Colon (tissue), 2 donors: ENCODE measurements around the gene DLGAP1.
"Not testable (repeated sequence)": the region's sequence is repeated elsewhere in the genome, so short reads cannot be mapped to it uniquely, and the experiment has no call there.

Experiments
- FAIRE-seq: peaks from 2 replicates; lab custom pipeline; 2012; peaks lifted over from hg19 to GRCh38; lab: Jason Lieb, UNC
- donor health status: control.
- donor health status: control.

The DLGAP1 gene

GRCh38 chr18:3619746-3620145 is 835.4 kb downstream of the DLGAP1 start:
- no peak for FAIRE-seq

- FAIRE-seq, result no peak
Observed at GRCh38 chr18:3619222-3619621, 835.9 kb downstream of the DLGAP1 start.

DNA sequence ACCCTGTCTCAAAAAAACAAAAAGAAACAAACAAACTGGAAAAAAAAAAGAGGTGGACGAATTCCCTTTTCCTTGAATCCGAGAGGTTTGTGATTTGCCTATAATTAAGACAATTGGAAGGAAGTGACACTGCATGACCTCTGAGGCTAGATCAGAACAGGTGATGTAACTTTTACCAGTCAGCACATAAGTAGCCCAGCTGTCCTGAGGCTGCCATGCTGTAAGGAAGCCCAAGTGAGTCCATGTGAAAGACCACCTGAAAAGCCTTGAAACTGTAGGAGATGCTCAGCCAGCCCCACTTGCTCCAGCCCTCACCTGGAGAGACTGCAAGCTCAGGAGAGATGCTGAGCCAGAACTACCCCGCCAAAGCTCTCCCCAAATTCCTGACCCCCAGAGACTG is 838.4 kb downstream of the DLGAP1 start:
- FAIRE-seq, result no peak

- FAIRE-seq, result no peak
Observed at GRCh38 chr18:3616142-3616541, 839.0 kb downstream of the DLGAP1 start.

- no peak for FAIRE-seq
Observed at GRCh38 chr18:3615374-3615985, 839.6 kb downstream of the DLGAP1 start.

- no peak for FAIRE-seq
Observed at GRCh38 chr18:3612315-3612714, 842.8 kb downstream of the DLGAP1 start.

GRCh38 chr18:3611313-3612090 is 843.6 kb downstream of the DLGAP1 start:
- no peak for FAIRE-seq

- no peak for FAIRE-seq
Observed at GRCh38 chr18:3610813-3611212, 844.3 kb downstream of the DLGAP1 start.

- no peak for FAIRE-seq
Observed at GRCh38 chr18:3610188-3610708, 844.9 kb downstream of the DLGAP1 start.

DNA sequence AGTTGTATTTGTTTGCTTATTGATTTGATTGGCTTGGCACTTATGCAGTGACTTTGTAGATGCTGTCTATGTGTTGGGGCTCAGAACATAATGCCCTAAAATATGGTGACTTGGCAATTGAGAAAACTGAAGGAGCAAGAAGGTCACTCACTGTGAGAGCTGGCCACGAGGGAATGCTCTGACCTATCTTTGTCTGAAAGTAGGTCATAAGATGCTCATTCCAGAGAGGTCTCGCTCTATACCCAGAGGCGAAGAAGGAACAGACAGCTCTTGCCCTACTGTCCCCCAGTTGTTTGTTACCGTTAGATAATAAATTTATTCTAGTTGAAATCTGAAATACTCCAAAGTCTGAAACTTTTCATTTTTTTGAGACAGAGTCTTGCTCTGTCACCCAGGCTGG is 846.6 kb downstream of the DLGAP1 start:
- FAIRE-seq, result no peak

DNA sequence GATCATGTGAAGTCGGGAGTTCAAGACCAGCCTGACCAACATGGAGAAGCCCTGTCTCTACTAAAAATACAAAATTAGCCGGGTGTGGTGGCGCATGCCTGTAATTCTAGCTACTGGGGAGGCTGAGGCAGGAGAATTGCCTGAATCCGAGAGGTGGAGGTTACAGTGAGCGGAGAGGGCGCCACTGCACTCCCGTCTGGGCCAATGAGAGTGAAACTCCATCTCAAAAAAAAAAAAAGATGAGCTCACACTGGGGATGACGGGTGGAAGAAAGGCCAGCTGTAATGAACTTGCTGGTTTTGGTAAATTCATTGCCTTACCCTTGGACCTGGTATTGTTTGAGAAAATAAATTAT is 847.0 kb downstream of the DLGAP1 start:
- FAIRE-seq, result not testable (repeated sequence)

DNA sequence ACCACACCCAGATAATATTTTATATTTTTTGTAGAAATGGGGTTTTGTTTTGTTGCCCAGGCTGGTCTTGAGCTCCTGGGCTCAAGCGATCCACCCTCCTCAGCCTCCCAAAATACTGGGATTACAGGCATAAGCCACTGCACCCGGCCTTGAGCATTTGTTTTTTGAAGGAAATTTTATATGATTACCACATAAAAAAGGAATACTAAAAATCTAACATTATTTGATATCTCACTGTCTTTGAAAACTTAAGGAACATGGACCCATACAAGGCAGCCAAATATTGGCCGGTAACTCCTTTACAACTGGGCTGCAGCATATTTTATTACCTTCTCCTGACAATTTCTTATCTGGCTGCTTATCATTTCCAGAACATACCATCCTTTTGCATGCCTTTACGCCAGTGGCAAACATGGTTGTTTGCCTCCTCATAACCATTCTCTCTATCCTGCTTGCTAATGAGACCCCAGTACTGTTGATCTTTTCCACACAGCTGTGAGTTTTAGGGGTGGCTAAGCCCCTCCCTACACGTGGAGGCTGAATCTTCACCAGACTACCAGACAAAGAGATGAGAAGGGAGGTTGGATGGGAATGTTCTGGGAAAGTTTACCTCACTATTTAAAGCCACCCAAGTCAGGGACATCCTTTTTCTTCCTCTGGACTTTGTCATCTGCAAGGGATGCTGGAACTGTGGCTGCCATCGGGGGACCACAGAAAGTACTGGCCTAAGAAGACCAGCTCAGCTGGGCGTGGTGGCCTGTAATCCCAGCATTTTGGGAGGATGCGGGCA is 847.6 kb downstream of the DLGAP1 start:
- no peak for FAIRE-seq

- not testable (repeated sequence) for FAIRE-seq
Observed at GRCh38 chr18:3606863-3607262, 848.2 kb downstream of the DLGAP1 start.

- FAIRE-seq, result no peak
Observed at GRCh38 chr18:3605954-3606443, 849.1 kb downstream of the DLGAP1 start.

DNA sequence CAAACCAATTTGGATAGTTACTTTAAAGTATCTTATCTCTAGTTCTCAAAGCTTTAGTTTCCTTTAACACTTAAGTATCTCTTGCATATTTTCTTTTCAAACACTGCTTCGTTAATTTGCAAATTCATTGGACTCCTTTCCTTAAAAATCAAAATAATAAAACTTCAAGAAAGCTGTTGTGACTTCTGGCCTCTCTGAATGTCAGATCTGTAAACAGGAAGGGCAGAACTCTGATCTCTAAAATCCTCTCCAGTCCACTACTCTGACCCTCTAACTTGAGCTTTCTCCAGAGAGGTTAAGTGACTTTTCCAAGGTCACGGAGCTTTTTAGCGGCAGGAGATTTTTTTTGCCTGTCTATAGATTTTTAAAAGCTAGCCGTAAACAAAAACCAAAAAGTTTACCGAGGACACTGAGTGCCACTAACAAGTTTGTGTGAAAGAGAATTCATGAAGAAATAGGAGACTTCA is 849.6 kb downstream of the DLGAP1 start:
- FAIRE-seq, result no peak

- FAIRE-seq, result no peak
Observed at GRCh38 chr18:3604498-3605408, 850.4 kb downstream of the DLGAP1 start.

DNA sequence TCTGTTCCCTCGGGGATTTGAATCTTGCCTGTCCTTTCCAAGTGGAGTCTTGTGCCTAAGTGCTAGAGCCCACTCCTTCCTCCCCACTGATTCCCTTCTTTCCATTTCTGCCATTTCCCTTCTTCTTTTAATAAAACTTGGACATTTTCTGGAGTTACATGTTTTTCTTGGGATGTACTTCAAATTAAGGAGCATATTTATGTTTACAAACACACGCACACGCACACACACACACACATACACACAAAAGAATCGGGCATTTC is 850.9 kb downstream of the DLGAP1 start:
- no peak for FAIRE-seq

GRCh38 chr18:3603421-3604234 is 851.5 kb downstream of the DLGAP1 start:
- no peak for FAIRE-seq

GRCh38 chr18:3601106-3601755 is 853.9 kb downstream of the DLGAP1 start:
- not testable (repeated sequence) for FAIRE-seq

DNA sequence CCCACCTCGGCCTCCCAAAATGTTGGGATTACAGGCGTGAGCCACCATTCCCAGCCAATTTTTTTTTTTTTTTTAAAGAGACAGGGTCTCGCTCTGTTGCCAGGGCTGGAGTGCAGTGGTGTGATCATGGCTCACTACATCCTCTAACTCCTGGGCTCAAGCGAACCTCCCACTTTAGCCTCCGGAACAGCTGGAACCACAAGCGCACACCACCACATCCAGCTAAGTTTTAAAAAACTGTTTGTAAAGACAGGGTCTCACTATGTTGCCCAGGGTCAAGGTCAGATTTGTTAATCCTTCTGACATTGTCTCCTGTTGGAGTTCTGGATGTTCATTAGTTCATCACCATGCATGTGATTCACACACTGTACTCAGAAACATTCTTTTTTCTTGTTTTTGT is 855.2 kb downstream of the DLGAP1 start:
- no peak for FAIRE-seq
